ENCODE measurements around the gene SCFD1. TPM values are rescaled to one million over a fixed set of nuclear protein-coding genes. Genes with fewer than 3 reads are reported as not detected.

SCFD1 gene
- total and polyA plus RNA-seq, 10 of the 15 experiments (the other 5 are each of a cell fraction or from before 2014, with no cell fraction given): 61.5 to 98.4 (median 82.5) TPM

GRCh38 chr14:30623412-30624131 is 1.5 kb downstream of the SCFD1 start:
- no peaks in the 10 kb centered on the region for H4K20me1 ChIP-seq (ENCODE audit: control insufficient read depth, insufficient read depth)
- H3K4me3 ChIP-seq: peak overlapping the region; percentile 97
- H3K36me3 ChIP-seq (ENCODE audit: control insufficient read depth in 2 of 2, insufficient read depth in 2 of 2, low read length in 1 of 2): no peaks in the 10 kb centered on the region
- POLR2A ChIA-PET: interaction anchor here (1.2 to 1.7 kb wide), 3 partner anchors 20 to 38 kb away, joined by 3 read pairs; no protein-coding TSS in a partner anchor
- BruUV-seq (replicated peaks): no TSS peak
- no peaks in the 10 kb centered on the region for H3K27me3 ChIP-seq (replicated peaks in 1 of 2; ENCODE audit: control insufficient read depth in 2 of 2, insufficient read depth in 2 of 2, low read length in 1 of 2)
- TF ChIP-seq MAX (IDR thresholded peaks at IDR 0.05; ENCODE audit: low read depth, low read length) (no peak), KAT2A (conservative IDR thresholded peaks at IDR 0.05; ENCODE audit: control insufficient read depth, low read depth, low read length) (no peak)
- RAD21 ChIA-PET (ENCODE audit: unreplicated experiment): no interaction called here
- intact Hi-C loops (cut with micrococcal nuclease; ENCODE audit: unreplicated experiment): loop anchor here (2.0 kb wide), 1 partner anchor 61 kb away; no protein-coding TSS in a partner anchor
- peak overlapping the region; percentile 78 for H3K4me2 ChIP-seq (ENCODE audit: control insufficient read depth, insufficient read depth)
- peaks cover 24% of the 10 kb centered on the region for H3K4me1 ChIP-seq (ENCODE audit: control insufficient read depth, insufficient read depth, low read length)
- peaks cover 55% of the 10 kb centered on the region for H3K79me2 ChIP-seq (ENCODE audit: control insufficient read depth, insufficient read depth, low read length)
- H2AFZ ChIP-seq (ENCODE audit: control insufficient read depth, low read depth, low read length): no peak overlapping the region
- WGBS (ENCODE audit: insufficient coverage, insufficient replicate concordance, low lambda C conversion rate, missing lambda C conversion rate): 72% methylated on average over 7 of the region's 7 CpGs
- SMC1A ChIA-PET (ENCODE audit: uncharacterized antibody, unreplicated experiment): interaction anchor here (0.9 to 2.1 kb wide), 6 partner anchors 8 to 249 kb away, joined by 3 to 8 read pairs (median 4); no protein-coding TSS in a partner anchor
- CTCF ChIA-PET: interaction anchor here (1.6 kb wide), 1 partner anchor 9 kb away, joined by 9 read pairs; no protein-coding TSS in a partner anchor
- H3K9me3 ChIP-seq (replicated peaks; ENCODE audit: control insufficient read depth, insufficient read depth, low read length): no peaks in the 10 kb centered on the region; the same call in 1 of the 3 replicates
- FAIRE-seq: no peak
- ATAC-seq: no peak
- H3K27ac ChIP-seq (ENCODE audit: control insufficient read depth, insufficient read depth): no peak overlapping the region
- in situ Hi-C loops (cut with MboI): no loop called here
- no peak for DNase-seq (ENCODE audit: low read depth, low spot score)
- H3K9ac ChIP-seq (ENCODE audit: control insufficient read depth, insufficient read depth, low read length): peak overlapping the region; percentile 88; the same call in 1 of the 2 replicates

- ChIA-PET SMC1A (ENCODE audit: uncharacterized antibody, unreplicated experiment) (interaction anchor here (1.1 to 2.1 kb wide), 2 partner anchors 25 to 249 kb away, joined by 3 to 8 read pairs; no protein-coding TSS in a partner anchor), POLR2A (interaction anchor here (1.7 kb wide), 1 partner anchor 23 kb away, joined by 3 read pairs; no protein-coding TSS in a partner anchor), RAD21 (ENCODE audit: unreplicated experiment) (no interaction called here), CTCF (interaction anchor here (0.9 kb wide), 1 partner anchor 31 kb away, joined by 3 read pairs; no protein-coding TSS in a partner anchor)
- Histone ChIP-seq H3K9ac (ENCODE audit: control insufficient read depth, insufficient read depth, low read length) (no peak overlapping the region), H3K4me2 (ENCODE audit: control insufficient read depth, insufficient read depth) (peak overlapping the region; percentile 19), H2AFZ (ENCODE audit: control insufficient read depth, low read depth, low read length) (no peak overlapping the region), H3K79me2 (ENCODE audit: control insufficient read depth, insufficient read depth, low read length) (peaks cover 57% of the 10 kb centered on the region), H3K4me3 (peak overlapping the region; percentile 97), H3K27me3 (replicated peaks in 1 of 2; ENCODE audit: control insufficient read depth in 2 of 2, insufficient read depth in 2 of 2, low read length in 1 of 2) (no peaks in the 10 kb centered on the region), H3K36me3 (ENCODE audit: control insufficient read depth in 2 of 2, insufficient read depth in 2 of 2, low read length in 1 of 2) (no peaks in the 10 kb centered on the region), H4K20me1 (ENCODE audit: control insufficient read depth, insufficient read depth) (no peaks in the 10 kb centered on the region), H3K9me3 (replicated peaks; ENCODE audit: control insufficient read depth, insufficient read depth, low read length) (no peaks in the 10 kb centered on the region; the same call in 1 of the 3 replicates), H3K27ac (ENCODE audit: control insufficient read depth, insufficient read depth) (no peak overlapping the region), H3K4me1 (ENCODE audit: control insufficient read depth, insufficient read depth, low read length) (peaks cover 19% of the 10 kb centered on the region)
- ATAC-seq (no peak), FAIRE-seq (no peak), DNase-seq (ENCODE audit: low read depth, low spot score) (no peak)
- in situ Hi-C loops (cut with MboI): no loop called here
- intact Hi-C loops (cut with micrococcal nuclease; ENCODE audit: unreplicated experiment): no loop called here
- no TSS peak for BruUV-seq (replicated peaks)
- 98% methylated on average over 5 of the region's 5 CpGs for WGBS (ENCODE audit: insufficient coverage, insufficient replicate concordance, low lambda C conversion rate, missing lambda C conversion rate)
- TF ChIP-seq SUPT20H (IDR thresholded peaks at IDR 0.05; ENCODE audit: borderline replicate concordance, control insufficient read depth, low read depth, low read length) (no peak), NFYA (IDR thresholded peaks at IDR 0.05; ENCODE audit: borderline replicate concordance, low read depth, low read length) (no peak), GABPA (IDR thresholded peaks at IDR 0.05; ENCODE audit: low read depth) (no peak), ZBTB40 (IDR thresholded peaks at IDR 0.05; ENCODE audit: borderline replicate concordance) (no peak), BCLAF1 (IDR thresholded peaks at IDR 0.05) (no peak)
Measured at GRCh38 chr14:30624132-30624423, 2.0 kb downstream of the SCFD1 start.
